CD4-positive, alpha-beta T cell treated with Interleukin-6 for 4 hours (primary cell): ENCODE results near the gene ICAM1.

Experiments
- DNase-seq: peaks from one replicate; pipeline ENCODE4 v3.0.0-alpha.2; 2020; ENCODE audit warnings: mixed read lengths

Gene ICAM1

GRCh38 chr19:10243606-10244005, 27.3 kb upstream of the ICAM1 start:
- no peak for DNase-seq

- DNase-seq: no peak
These were observed 25.6 kb upstream of the ICAM1 start for GRCh38 chr19:10245189-10245939.

GRCh38 chr19:10246511-10246910, 24.4 kb upstream of the ICAM1 start:
- DNase-seq: no peak

- peak; percentile 98 for DNase-seq
These were observed 18.9 kb upstream of the ICAM1 start, which contains the start of gene MRPL4 for GRCh38 chr19:10251792-10252694. Gene MRPL4 (plus strand): TSS chr19:10252214. CDS start chr19:10252254, 40 bp downstream.

GRCh38 chr19:10252707-10253106, 18.2 kb upstream of the ICAM1 start:
- DNase-seq: no peak

- DNase-seq: no peak
These were observed 16.7 kb upstream of the ICAM1 start for GRCh38 chr19:10254244-10254643.

- DNase-seq: no peak
These were observed 15.6 kb upstream of the ICAM1 start for GRCh38 chr19:10255358-10255757.

GRCh38 chr19:10256551-10256950, 14.4 kb upstream of the ICAM1 start:
- no peak for DNase-seq

- DNase-seq: no peak
These were observed 13.8 kb upstream of the ICAM1 start for GRCh38 chr19:10256970-10257615.

- DNase-seq: no peak
These were observed 12.7 kb upstream of the ICAM1 start for GRCh38 chr19:10258080-10258710.

- peak; percentile 88 for DNase-seq
These were observed 11.6 kb upstream of the ICAM1 start for GRCh38 chr19:10259162-10259905.

- DNase-seq: peak; percentile 21
These were observed 10.8 kb upstream of the ICAM1 start for GRCh38 chr19:10260141-10260584.

GRCh38 chr19:10262771-10263170, 8.1 kb upstream of the ICAM1 start:
- DNase-seq: no peak

GRCh38 chr19:10266706-10267105, 4.2 kb upstream of the ICAM1 start:
- no peak for DNase-seq

- no peak for DNase-seq
These were observed 2.8 kb upstream of the ICAM1 start for GRCh38 chr19:10268071-10268470.

- DNase-seq: peak; percentile 89
These were observed 1.4 kb upstream of the ICAM1 start for GRCh38 chr19:10269333-10270179.

GRCh38 chr19:10270180-10270615, 722 bp upstream of the ICAM1 start:
- DNase-seq: peak; percentile 68

- peak; percentile 26 for DNase-seq
These were observed 695 bp downstream of the ICAM1 start for GRCh38 chr19:10271543-10272086.

- no peak for DNase-seq
These were observed 3.7 kb downstream of the ICAM1 start for GRCh38 chr19:10274589-10274988.

GRCh38 chr19:10277795-10278589, 7.1 kb downstream of the ICAM1 start:
- no peak for DNase-seq
